Coronary artery (tissue), 2 donors: Measurements from ENCODE around the gene MCM6.

Experiments used
- DNase-seq: peaks from one replicate; pipeline ENCODE4 v3.0.0-alpha.2; 2017; ENCODE audit warnings: low spot score
- H3K27ac ChIP-seq, 2 donors: fragments of 200-600 bp; sonication (generic); one replicate each; pipeline ENCODE4 v1.5.1; 2016 to 2019
- H3K4me3 ChIP-seq: fragments of 200-600 bp; sonication (generic); 2 replicates; pipeline ENCODE4 v1.5.1; 2016; ENCODE audit warnings: mild to moderate bottlenecking, moderate library complexity
- TF ChIP-seq, protein P1 (sequence below): fragments of 200-600 bp; sonication (generic); IDR thresholded peaks from one replicate; pipeline ENCODE4 v1.5.1; 2019; ENCODE audit warnings: antibody characterized with exemption

The MCM6 gene

DNA sequence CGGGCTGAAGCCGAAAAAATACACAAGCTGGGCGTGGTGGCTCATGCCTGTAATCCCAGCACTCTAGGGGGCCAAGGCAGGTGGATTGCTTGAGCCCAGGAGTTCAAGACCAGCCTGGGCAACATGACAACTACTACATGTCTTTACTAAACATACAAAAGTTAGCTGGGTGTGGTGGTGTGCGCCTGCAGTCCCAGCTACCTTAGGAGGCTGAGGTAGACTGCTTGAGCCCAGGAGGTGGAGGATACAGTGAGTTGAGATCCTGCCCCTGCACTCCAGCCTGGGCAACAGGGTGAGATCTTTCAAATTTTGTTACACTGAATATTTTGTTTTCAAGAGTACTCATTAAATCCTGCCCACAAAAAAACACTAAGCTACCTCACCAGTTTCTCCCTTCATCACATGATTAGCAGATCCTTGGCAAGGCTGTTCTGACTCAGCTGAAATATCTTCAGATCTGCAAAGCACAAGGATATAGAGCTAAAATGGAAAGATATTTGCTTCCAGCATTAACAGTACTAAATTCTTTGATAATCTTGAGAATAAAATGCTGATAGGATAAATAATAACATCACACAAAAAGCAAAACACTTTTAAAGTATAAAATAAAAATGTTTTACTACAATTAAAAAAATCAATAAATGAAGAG lies 28.2 kb upstream of the MCM6 start:
- Histone ChIP-seq H3K4me3 (no peak overlapping the region), H3K27ac (no peak overlapping the region)
- no peak for DNase-seq
- TF ChIP-seq, protein P1, sequence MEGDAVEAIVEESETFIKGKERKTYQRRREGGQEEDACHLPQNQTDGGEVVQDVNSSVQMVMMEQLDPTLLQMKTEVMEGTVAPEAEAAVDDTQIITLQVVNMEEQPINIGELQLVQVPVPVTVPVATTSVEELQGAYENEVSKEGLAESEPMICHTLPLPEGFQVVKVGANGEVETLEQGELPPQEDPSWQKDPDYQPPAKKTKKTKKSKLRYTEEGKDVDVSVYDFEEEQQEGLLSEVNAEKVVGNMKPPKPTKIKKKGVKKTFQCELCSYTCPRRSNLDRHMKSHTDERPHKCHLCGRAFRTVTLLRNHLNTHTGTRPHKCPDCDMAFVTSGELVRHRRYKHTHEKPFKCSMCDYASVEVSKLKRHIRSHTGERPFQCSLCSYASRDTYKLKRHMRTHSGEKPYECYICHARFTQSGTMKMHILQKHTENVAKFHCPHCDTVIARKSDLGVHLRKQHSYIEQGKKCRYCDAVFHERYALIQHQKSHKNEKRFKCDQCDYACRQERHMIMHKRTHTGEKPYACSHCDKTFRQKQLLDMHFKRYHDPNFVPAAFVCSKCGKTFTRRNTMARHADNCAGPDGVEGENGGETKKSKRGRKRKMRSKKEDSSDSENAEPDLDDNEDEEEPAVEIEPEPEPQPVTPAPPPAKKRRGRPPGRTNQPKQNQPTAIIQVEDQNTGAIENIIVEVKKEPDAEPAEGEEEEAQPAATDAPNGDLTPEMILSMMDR = no peak

DNA sequence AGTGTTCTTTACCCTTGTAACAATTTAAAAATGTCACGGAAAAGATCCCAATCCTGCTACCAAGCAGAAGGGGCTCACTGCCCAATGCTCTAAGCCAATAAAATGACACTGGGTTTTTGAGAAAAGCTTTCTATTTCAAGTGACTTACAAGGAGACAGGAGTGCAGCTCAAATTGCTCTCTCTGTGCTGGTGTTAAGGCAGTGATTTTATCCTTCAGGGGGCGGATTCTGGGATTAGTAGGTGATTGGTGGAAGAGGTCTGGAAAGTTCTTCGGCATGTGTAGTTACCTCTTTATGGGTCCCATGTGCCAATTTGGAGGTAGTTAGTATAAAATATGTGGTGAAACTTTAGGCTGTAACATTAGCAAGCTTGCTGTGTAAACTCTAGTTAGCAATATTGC lies 27.4 kb upstream of the MCM6 start:
- no peak for DNase-seq
- TF ChIP-seq, protein P1 = no peak
- Histone ChIP-seq H3K27ac (no peak overlapping the region), H3K4me3 (no peak overlapping the region)

DNA sequence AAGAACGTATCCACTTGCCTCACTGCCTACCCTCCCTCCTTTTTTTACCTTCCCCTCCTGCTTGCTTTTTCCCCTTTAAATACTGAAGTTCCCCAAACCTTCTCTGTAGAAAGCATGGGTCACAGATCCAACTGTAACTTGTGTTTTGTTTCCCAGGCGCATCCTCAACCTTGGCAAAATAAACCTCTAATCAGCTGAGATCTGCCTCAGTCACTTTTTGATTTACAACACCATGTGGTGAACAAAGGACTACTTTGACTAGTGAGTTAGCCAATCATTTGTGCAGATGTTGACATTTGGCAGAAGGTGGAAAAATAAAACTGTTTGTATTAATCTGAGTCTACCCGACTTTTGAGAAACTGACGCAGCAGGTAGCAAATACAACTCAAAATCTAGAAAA lies 23.3 kb upstream of the MCM6 start:
- Histone ChIP-seq H3K27ac (no peak overlapping the region), H3K4me3 (no peak overlapping the region)
- DNase-seq = no peak
- TF ChIP-seq, protein P1 = no peak

DNA sequence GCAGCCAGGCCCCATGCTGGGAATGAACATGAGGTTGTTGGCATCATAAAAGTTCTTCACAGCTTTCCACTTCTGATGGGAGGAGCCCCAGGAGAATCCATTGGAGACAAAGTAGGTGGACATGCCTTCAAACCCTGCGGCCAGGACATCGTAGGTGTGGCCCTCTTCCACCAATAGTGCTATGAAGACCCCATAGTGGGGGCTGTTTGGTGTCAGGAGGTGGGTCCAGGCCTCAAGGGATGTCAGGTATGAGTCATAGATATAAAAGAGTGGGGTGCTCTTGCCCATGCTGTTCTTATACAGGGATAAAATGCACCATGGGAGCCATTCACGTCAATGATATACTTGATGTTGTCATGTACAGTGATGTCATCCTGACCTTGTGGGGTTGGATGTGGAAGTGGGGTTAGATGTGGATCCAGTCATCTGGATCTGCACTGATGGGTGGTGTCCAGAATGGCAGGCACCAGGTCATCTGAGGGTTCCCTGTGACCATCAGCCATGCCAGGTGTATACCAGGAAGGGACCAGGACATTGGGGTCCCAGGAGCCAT lies 22.1 kb upstream of the MCM6 start:
- Histone ChIP-seq H3K27ac (no peak overlapping the region), H3K4me3 (no peak overlapping the region)
- DNase-seq = no peak
- TF ChIP-seq, protein P1 = no peak

DNA sequence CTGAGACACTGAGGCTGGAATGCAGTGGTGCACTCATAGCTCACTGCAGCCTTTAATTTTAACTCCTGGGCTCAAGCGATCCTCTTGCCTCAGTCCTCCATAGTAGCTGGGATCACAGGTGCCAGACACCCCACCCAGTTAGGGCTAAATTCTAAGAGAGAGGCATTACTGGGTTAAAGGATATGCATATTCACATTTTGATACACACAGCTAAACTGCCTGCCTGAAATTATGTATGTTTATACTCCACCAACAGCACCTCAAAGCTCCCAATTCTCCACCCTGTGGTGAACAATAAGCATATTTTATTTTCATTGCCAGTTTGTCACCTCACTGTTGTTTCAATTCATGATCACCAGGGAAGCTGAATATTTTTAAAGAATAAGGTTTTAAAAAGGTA lies 18.7 kb upstream of the MCM6 start:
- Histone ChIP-seq H3K27ac (no peak overlapping the region), H3K4me3 (no peak overlapping the region)
- TF ChIP-seq, protein P1 = no peak
- DNase-seq = no peak

DNA sequence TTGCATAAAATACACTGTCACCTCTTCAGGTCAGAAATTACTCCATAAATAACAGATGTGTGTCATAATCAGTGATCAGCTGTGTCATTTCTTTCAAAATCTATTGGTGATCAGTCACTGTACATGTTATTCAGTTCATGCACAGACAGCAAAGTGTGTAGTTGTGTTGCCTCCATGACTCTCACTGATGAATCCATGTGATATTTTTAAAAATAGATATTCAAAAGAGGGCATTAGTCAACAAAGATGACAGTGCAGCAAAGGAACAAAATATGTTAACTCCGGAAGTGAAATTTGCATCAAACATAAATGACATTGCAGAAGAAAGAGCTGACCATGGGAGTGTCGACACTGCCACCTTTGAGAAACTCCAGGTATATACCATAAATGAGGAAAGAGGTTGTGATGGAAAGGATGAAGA lies 17.1 kb upstream of the MCM6 start:
- TF ChIP-seq, protein P1 = no peak
- Histone ChIP-seq H3K4me3 (no peak overlapping the region), H3K27ac (no peak overlapping the region)
- no peak for DNase-seq

DNA sequence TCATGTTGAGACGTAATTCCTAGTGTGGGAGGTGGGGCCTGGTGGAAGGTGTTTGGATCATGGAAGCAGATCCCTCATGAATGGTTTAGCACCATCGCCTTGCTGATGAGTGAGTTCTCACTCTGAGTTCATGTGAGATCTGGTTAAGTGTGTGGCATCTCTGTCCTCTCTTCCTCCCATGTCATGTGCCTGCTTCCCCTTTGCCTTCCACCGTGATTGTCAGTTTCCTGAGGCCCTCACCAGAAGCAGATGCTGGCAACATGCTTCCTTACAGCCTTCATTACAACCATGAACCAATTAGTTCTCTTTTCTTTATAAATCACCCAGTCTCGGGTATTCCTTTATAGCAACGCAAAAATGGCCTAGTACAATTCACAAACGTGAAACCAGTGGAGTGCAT lies 14.6 kb upstream of the MCM6 start:
- no peak for DNase-seq
- no peak overlapping the region for H3K27ac ChIP-seq
- H3K4me3 ChIP-seq = no peak overlapping the region
- TF ChIP-seq, protein P1 = no peak
